Measurements from ENCODE around the gene PEX6.

The PEX6 gene

GRCh38 chr6:43021270-43022047, 42.5 kb upstream of the PEX6 start, which contains the start of gene RRP36:
TSS of gene RRP36 (plus strand) at chr6:43021623. CDS start at chr6:43021655, 32 bp downstream.
- TF ChIP-seq EZH2 (IDR thresholded peaks at IDR 0.05; ENCODE audit: borderline replicate concordance, low read depth, low read length, severe bottlenecking) (no peak), CTCF (IDR thresholded peaks at IDR 0.05; ENCODE audit: borderline replicate concordance, extremely low read depth, low read length, poor library complexity, severe bottlenecking) (no peak)
- peaks cover 75% of the 10 kb centered on the region for H3K36me3 ChIP-seq (ENCODE audit: insufficient read depth, low read length)
- H3K27me3 ChIP-seq (ENCODE audit: insufficient read depth, low read length, poor library complexity) = no peaks in the 10 kb centered on the region
- peak within 1 kb of the TSS; percentile 58 for H3K9ac ChIP-seq (ENCODE audit: low read depth, low read length)
- peak within 1 kb of the TSS; percentile 79 for H3K4me2 ChIP-seq (ENCODE audit: insufficient read depth, low read length)
- DNase-seq (peak; percentile 81), ATAC-seq (ENCODE audit: insufficient read depth, low read depth) (peak; percentile 90)
- H3K4me1 ChIP-seq (ENCODE audit: insufficient read depth, low read length) = peaks cover 58% of the 10 kb centered on the region
- peaks cover 29% of the 10 kb centered on the region for H4K20me1 ChIP-seq (ENCODE audit: insufficient read depth, low read length)
- H2AFZ ChIP-seq (ENCODE audit: low read depth, low read length) = peak within 1 kb of the TSS; percentile 73
- peak within 1 kb of the TSS; percentile 72 for H3K27ac ChIP-seq (ENCODE audit: low read length)
- peaks cover 58% of the 10 kb centered on the region for H3K79me2 ChIP-seq (ENCODE audit: insufficient read depth, low read length)
- H3K9me3 ChIP-seq (ENCODE audit: insufficient read depth, low read length, severe bottlenecking) = no peaks in the 10 kb centered on the region
- H3K4me3 ChIP-seq (ENCODE audit: low read depth in 1 of 2, low read length in 2 of 2) = peak within 1 kb of the TSS; percentile 58 to 86; a peak in 3 of 4 replicates

DNA sequence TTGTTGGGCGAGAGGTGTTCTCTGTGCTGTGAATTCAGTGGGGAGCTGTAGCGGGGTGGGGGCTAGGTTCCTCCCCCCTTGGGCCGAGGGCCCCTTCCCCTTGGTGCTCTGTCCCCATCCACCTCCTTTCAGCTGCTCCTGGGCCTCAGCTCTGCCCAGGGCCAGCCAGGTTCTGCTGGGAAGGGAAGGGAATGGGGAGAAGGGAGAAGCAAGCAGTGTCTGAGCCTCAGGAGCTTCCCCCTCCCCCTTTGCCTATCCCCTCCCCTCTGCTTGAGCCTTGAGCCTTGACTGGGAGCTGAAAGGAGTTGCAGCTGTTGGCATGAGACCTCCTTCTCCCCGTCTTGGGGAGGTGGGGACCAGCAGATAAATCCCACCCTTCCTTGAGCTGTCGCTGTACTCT, 41.9 kb upstream of the PEX6 start:
- TF ChIP-seq EZH2 (IDR thresholded peaks at IDR 0.05; ENCODE audit: borderline replicate concordance, low read depth, low read length, severe bottlenecking) (no peak), CTCF (IDR thresholded peaks at IDR 0.05; ENCODE audit: borderline replicate concordance, extremely low read depth, low read length, poor library complexity, severe bottlenecking) (no peak)
- no peaks in the 10 kb centered on the region for H3K9me3 ChIP-seq (ENCODE audit: insufficient read depth, low read length, severe bottlenecking)
- H3K27me3 ChIP-seq (ENCODE audit: insufficient read depth, low read length, poor library complexity) = no peaks in the 10 kb centered on the region
- DNase-seq (peak; percentile 31), ATAC-seq (ENCODE audit: insufficient read depth, low read depth) (peak; percentile 28)
- H3K4me2 ChIP-seq (ENCODE audit: insufficient read depth, low read length) = peak overlapping the region; percentile 79
- peaks cover 64% of the 10 kb centered on the region for H3K4me1 ChIP-seq (ENCODE audit: insufficient read depth, low read length)
- peaks cover 75% of the 10 kb centered on the region for H3K36me3 ChIP-seq (ENCODE audit: insufficient read depth, low read length)
- H3K9ac ChIP-seq (ENCODE audit: low read depth, low read length) = peak overlapping the region; percentile 58
- H2AFZ ChIP-seq (ENCODE audit: low read depth, low read length) = peak overlapping the region; percentile 73
- peak overlapping the region; percentile 58 to 86; a peak in 3 of 4 replicates for H3K4me3 ChIP-seq (ENCODE audit: low read depth in 1 of 2, low read length in 2 of 2)
- H3K27ac ChIP-seq (ENCODE audit: low read length) = peak overlapping the region; percentile 72
- peaks cover 34% of the 10 kb centered on the region for H4K20me1 ChIP-seq (ENCODE audit: insufficient read depth, low read length)
- H3K79me2 ChIP-seq (ENCODE audit: insufficient read depth, low read length) = peaks cover 64% of the 10 kb centered on the region

GRCh38 chr6:43020052-43020705, 41.2 kb upstream of the PEX6 start:
- ATAC-seq (ENCODE audit: insufficient read depth, low read depth) = no peak
- H3K4me2 ChIP-seq (ENCODE audit: insufficient read depth, low read length) = peak overlapping the region; percentile 79
- peak overlapping the region in 1 of 2 experiments; percentile 86; a peak in 2 of 4 replicates for H3K4me3 ChIP-seq (ENCODE audit: low read depth in 1 of 2, low read length in 2 of 2)
- peak overlapping the region; percentile 58; the same call in 1 of the 2 replicates for H3K9ac ChIP-seq (ENCODE audit: low read depth, low read length)
- H3K4me1 ChIP-seq (ENCODE audit: insufficient read depth, low read length) = peaks cover 70% of the 10 kb centered on the region
- no peaks in the 10 kb centered on the region for H3K9me3 ChIP-seq (ENCODE audit: insufficient read depth, low read length, severe bottlenecking)
- TF ChIP-seq EZH2 (IDR thresholded peaks at IDR 0.05; ENCODE audit: borderline replicate concordance, low read depth, low read length, severe bottlenecking) (no peak), CTCF (IDR thresholded peaks at IDR 0.05; ENCODE audit: borderline replicate concordance, extremely low read depth, low read length, poor library complexity, severe bottlenecking) (no peak)
- peaks cover 71% of the 10 kb centered on the region for H3K36me3 ChIP-seq (ENCODE audit: insufficient read depth, low read length)
- peaks cover 37% of the 10 kb centered on the region for H4K20me1 ChIP-seq (ENCODE audit: insufficient read depth, low read length)
- no peak for DNase-seq
- no peak overlapping the region for H2AFZ ChIP-seq (ENCODE audit: low read depth, low read length)
- peaks cover 71% of the 10 kb centered on the region for H3K79me2 ChIP-seq (ENCODE audit: insufficient read depth, low read length)
- no peaks in the 10 kb centered on the region for H3K27me3 ChIP-seq (ENCODE audit: insufficient read depth, low read length, poor library complexity)
- H3K27ac ChIP-seq (ENCODE audit: low read length) = peak overlapping the region; percentile 72; the same call in 1 of the 2 replicates

Measured in DND-41 (cell line).